ENCODE measurements around the gene DHCR7. TPM values are rescaled to one million over a fixed set of nuclear protein-coding genes. Genes with fewer than 3 reads are reported as not detected.

Gene DHCR7
- total RNA-seq, 4 donors from 2014 or later = 9.0 to 23.8 (median 17.9) TPM

GRCh38 chr11:71483692-71484091 lies 35.5 kb upstream of the DHCR7 start:
- TF ChIP-seq CTCF (IDR thresholded peaks at IDR 0.05; ENCODE audit: low read depth) = no peak

GRCh38 chr11:71482746-71483364 lies 34.7 kb upstream of the DHCR7 start:
- no peak for TF ChIP-seq CTCF (IDR thresholded peaks at IDR 0.05; ENCODE audit: low read depth)

- TF ChIP-seq CTCF (IDR thresholded peaks at IDR 0.05; ENCODE audit: low read depth) = no peak
These were observed 34.0 kb upstream of the DHCR7 start for GRCh38 chr11:71482216-71482615.

- no peak for TF ChIP-seq CTCF (IDR thresholded peaks at IDR 0.05; ENCODE audit: low read depth)
These were observed 33.1 kb upstream of the DHCR7 start for GRCh38 chr11:71481101-71481960.

GRCh38 chr11:71478528-71478840 lies 30.3 kb upstream of the DHCR7 start:
- no peak for TF ChIP-seq CTCF (IDR thresholded peaks at IDR 0.05; ENCODE audit: low read depth)

- no peak for TF ChIP-seq CTCF (IDR thresholded peaks at IDR 0.05; ENCODE audit: low read depth)
These were observed 29.7 kb upstream of the DHCR7 start for GRCh38 chr11:71477641-71478527.
